HG03139 (cell line): Measurements from ENCODE around the gene LRRC42.

Experiments
- ATAC-seq: cut with Tn5 transposase; IDR thresholded peaks from one replicate; pipeline ENCODE4 v1.9.1; 2021; ENCODE audit not compliant: unreplicated experiment

LRRC42 gene

GRCh38 chr1:53946252-53947171, at the start of gene LRRC42:
Gene LRRC42 (plus strand): TSS chr1:53946350. CDS start chr1:53952000, 5,650 bp downstream.
- ATAC-seq, result peak; percentile 66

GRCh38 chr1:53896635-53897229, 49.4 kb upstream of the LRRC42 start:
- no peak for ATAC-seq

GRCh38 chr1:53899206-53899628, 46.9 kb upstream of the LRRC42 start:
- ATAC-seq, result no peak

GRCh38 chr1:53899708-53900107, 46.4 kb upstream of the LRRC42 start:
- no peak for ATAC-seq

- no peak for ATAC-seq
Measured at GRCh38 chr1:53902235-53903138, 43.7 kb upstream of the LRRC42 start.

GRCh38 chr1:53905509-53905908, 40.6 kb upstream of the LRRC42 start:
- ATAC-seq, result no peak

GRCh38 chr1:53906121-53906520, 40.0 kb upstream of the LRRC42 start:
- ATAC-seq, result no peak

- ATAC-seq, result no peak
Measured at GRCh38 chr1:53909946-53910345, 36.2 kb upstream of the LRRC42 start.

- ATAC-seq, result no peak
Measured at GRCh38 chr1:53911442-53911841, 34.7 kb upstream of the LRRC42 start.

- no peak for ATAC-seq
Measured at GRCh38 chr1:53913352-53914033, 32.7 kb upstream of the LRRC42 start.

- no peak for ATAC-seq
Measured at GRCh38 chr1:53918343-53918742, 27.8 kb upstream of the LRRC42 start.

- ATAC-seq, result no peak
Measured at GRCh38 chr1:53919675-53920066, 26.5 kb upstream of the LRRC42 start.

GRCh38 chr1:53927376-53927881, 18.7 kb upstream of the LRRC42 start:
- ATAC-seq, result no peak

- ATAC-seq, result no peak
Measured at GRCh38 chr1:53929246-53929960, 16.7 kb upstream of the LRRC42 start.

- no peak for ATAC-seq
Measured at GRCh38 chr1:53930932-53931331, 15.2 kb upstream of the LRRC42 start.

GRCh38 chr1:53931523-53931922, 14.6 kb upstream of the LRRC42 start:
- no peak for ATAC-seq

- ATAC-seq, result no peak
Measured at GRCh38 chr1:53934170-53934765, 11.9 kb upstream of the LRRC42 start.

- no peak for ATAC-seq
Measured at GRCh38 chr1:53936430-53936829, 9.7 kb upstream of the LRRC42 start.

GRCh38 chr1:53938136-53938830, 7.9 kb upstream of the LRRC42 start:
- no peak for ATAC-seq
